Measurements from ENCODE around the gene DNAI7.

DNA sequence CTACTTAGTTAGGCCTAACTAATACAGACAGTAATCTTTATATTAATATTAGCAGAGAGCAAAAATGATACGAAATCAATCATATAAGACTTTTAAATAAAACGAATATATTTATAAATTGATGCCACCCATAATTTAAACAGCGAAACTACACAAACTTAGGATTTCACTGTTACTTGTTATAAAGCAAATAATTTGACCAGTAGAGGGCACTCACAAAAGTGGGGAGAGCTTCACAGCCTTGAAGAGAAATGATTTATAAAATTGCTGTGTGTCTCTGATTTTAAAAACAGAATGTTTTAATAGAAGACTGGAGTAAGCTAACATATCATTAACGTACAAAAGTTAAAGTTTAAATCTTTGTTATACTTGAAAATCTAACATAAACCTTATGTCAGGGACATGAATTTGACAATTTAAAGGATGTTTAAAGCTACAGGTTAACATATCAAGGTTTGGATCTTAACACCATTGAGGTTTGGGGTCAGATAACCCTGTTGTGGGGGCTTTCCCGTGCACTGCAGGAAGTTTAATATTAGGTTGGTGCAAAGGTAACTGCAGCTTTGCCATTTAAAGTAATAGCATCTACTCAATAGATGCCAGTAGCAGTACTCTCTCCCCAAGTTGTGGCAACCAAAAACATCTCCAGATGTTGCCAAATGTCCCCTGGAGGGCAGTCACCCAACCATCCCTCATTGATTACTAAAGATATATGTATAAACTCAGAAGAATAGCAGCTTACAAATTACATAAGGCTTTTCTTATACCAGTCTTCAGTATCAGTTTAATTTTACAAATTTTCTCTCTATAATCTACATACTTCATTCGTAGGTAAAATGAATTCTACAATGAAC lies 46.4 kb upstream of the DNAI7 start:
- peak; percentile 70 for TF ChIP-seq CTCF (conservative IDR thresholded peaks at IDR 0.05; ENCODE audit: low read depth, low read length)
- no peak for TF ChIP-seq EZH2 (IDR thresholded peaks at IDR 0.05; ENCODE audit: low read length, unreplicated experiment)
- TF ChIP-seq EZH2phosphoT487 (IDR thresholded peaks at IDR 0.05; ENCODE audit: borderline replicate concordance, low read length): no peak

Measured in PC-3 (cell line).